GM19099 (cell line): ENCODE results near the gene MORN1.

Experiments
- POLR2A ChIP-seq: IDR thresholded peaks from 3 replicates; pipeline ENCODE4 v1.6.1; 2011; ENCODE audit warnings: low read depth; ENCODE audit not compliant: insufficient read length; ENCODE audit errors: extremely low read depth

Gene MORN1

GRCh38 chr1:2377751-2378440 is 13.5 kb downstream of the MORN1 start:
- no peak for TF ChIP-seq POLR2A

- no peak for TF ChIP-seq POLR2A
These were observed 14.3 kb downstream of the MORN1 start for GRCh38 chr1:2376931-2377672.

DNA sequence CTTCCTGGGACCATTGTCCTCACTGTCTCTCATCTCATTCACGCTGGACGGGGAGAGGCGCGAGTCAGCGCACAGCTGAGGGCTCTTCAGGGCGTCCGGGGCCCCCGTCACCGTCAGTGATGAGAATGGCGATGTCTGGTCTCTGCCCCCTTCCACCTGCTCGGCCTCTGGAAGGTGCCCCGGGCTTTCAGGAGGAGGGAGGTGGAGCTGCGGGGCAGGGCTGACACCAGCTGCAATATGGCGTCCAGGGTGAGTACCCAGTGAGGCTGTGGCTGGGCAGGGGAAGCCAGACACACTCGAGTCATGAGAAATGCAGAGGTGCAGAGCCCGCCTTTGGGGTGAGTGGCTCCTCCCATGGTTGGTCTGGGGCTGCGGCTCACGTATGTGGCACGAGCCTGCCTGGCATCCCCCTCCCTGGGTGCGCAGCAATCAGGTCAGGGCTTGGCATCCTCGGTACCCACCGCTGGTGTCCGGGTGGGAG is 15.1 kb downstream of the MORN1 start:
- TF ChIP-seq POLR2A, result no peak

DNA sequence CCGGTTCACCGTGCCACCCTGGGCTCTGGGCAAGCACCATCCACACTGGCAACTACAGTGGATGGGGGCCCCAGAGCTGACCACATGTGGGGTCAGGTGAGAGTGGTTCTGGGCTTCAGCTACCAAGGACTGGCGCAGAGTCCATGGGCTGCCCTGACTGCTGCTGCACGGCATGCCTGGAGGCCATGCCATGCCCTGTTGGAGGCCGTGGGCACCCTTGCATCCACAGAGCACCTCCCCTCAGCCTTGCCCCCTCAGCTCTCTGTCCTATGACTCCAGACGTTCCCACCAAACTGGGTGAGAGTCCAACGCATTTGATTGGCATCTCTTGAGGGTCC is 15.5 kb downstream of the MORN1 start:
- no peak for TF ChIP-seq POLR2A

DNA sequence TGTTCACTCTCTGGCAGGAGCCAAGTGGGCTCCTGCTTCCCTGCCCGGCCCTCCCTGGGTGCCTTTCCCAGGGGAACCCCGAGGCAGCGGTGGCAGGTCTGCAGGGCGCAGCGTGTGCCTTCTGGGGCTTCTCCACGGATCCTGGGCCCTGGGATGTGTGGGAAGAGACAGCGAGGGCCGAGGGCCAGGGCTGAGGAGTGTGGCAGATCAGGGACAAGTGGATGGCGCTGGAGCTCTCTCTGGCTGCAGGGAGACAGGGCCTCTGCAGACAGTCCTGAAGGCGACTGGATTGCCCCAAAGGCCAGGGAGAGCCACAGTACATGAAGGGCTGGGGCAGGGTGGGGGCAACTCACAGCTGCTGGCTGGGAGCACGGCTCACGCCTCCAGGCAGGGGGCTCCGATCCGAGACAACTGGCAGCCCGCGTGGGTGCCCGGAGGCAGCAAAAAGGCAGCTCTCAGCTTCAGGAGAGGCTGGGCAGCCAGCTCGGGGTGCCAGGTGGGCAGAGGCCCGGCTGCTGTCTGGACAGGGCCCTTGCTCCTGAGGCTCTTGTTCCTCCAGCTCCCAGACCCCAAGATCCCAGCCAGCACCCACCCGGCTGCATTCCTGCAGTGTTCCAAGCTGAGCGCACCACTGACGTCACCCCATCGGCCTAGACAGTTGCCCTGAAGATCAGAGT is 16.0 kb downstream of the MORN1 start:
- TF ChIP-seq POLR2A, result no peak

- TF ChIP-seq POLR2A, result no peak
These were observed 16.9 kb downstream of the MORN1 start for GRCh38 chr1:2374252-2375155.

DNA sequence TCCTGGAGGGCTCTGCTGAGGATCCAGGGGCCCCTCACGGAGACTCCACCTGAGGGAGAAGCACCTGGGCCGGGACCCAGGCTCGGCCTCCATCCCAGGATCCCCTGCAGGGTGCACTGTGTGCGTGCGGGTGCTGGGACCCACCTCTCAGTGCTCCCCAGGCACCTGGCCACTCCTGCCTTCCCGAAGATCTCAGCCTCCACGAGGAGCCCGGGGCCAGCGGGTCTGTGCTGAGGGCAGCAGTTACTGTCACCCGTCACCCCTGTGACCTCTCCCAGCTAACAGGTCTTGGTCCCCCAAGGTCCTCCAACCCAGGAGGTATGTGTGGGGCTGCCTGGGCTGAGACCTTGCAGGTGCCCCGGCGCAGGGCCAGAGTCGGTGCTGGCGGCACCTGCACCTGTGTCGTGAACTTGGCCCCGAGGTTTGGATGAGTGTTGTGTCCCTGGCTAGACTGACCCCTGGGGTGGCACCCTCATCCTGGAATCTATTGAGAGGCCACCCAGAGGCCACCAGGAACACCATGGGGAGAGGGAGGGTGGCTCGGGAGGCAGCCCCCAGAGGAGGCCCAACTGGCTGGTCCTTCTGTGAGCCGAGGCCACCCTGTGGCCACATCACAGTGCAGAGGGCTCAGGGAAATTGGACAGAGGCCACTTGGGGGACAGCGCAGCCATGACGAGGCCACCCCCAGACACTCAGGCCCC is 17.7 kb downstream of the MORN1 start:
- TF ChIP-seq POLR2A, result no peak

DNA sequence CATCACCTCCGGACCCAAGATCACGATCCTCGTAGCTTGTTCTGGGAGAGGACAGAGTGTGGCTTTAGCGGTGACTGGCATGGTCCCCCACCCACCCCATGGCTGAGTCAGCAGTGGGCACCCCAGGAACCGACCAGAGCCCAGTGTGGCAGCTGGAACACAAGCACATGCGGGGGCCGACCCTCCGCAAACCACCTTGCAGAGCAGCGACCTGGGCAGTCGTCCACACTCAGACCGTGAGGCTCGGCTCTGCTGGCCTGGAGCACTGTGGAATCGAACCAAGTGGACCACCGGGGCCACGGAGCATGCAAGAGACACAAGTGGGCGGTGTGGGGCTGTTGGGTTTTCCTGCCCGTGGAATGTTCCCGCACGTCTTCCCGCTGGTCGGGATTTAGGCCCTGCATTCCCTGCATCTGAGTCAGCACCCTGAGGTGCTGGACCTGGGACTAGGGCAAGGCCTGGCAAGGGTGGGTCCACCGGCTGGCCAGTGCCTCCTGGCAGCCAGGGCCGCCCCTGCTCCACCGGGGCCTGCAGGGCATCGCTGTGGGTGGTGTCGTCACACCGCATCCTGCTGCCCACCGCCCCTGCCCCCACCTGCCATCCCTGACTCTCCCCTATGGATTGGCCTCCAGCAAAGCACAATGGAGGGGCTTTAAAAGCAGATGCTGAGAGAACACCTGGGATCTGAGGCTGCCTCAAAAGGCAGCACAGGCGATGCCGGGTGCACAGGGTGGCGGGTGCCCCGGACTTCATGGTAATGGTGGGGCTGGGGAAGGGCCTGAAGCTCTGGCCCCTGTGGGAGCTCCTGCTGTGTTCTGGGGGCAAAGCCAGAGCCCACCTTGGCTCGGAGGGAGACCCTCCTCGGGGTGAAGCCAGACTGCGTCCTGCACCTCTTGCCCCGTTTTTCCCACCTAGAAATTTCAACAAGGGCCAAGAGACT is 18.5 kb downstream of the MORN1 start:
- TF ChIP-seq POLR2A, result no peak

- no peak for TF ChIP-seq POLR2A
These were observed 23.2 kb downstream of the MORN1 start for GRCh38 chr1:2368053-2368744.

DNA sequence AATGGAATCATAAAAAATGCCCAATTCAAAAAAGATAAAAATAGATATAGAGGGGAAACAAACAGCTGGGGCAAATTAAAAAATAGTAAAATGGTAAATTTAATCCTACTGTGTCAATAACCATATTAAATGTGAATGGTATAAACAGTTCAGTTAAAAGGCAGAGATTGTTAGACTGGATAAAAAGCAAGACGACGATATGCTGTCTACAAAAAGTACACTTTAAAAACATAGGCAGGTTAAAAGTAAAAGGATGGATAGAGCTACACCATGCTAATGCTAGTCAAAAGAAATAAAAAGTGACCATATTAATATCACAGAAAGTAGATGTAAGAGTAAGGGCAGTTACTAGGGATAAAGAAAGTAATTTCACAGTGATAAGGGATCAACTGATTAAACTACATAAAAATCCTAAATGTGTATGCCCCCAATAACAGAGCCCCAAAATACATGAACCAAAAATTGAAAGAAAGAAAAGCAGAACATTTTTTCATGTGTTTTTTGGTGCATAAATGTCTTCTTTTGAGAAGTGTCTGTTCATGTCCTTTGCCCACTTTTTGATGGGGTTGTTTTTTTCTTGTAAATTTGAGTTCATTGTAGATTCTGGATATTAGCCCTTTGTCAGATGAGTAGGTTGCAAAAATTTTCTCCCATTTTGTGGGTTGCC is 27.4 kb downstream of the MORN1 start:
- TF ChIP-seq POLR2A, result no peak

- no peak for TF ChIP-seq POLR2A
These were observed 30.6 kb downstream of the MORN1 start for GRCh38 chr1:2360588-2361364.
